Activated T-helper 17 cell treated with anti-CD3 and anti-CD28 coated beads, Interleukin-2, amount 50 U/mL, for 72 hours (primary cell): ENCODE results near the gene RPL37. TPM values are rescaled to one million over a fixed set of nuclear protein-coding genes. Genes with fewer than 3 reads are reported as not detected.

ENCODE experiments used
- ATAC-seq: fragments of 150-1000 bp; cut with Tn5 transposase; replicated peaks from 2 replicates; pipeline ENCODE4 v1.10.0; 2021; ENCODE audit warnings: mild to moderate bottlenecking, moderate library complexity
- H3K27ac Mint-ChIP-seq: one replicate; pipeline ENCODE4 v1.8.0; 2022; ENCODE audit warnings: mixed read lengths
- H3K27me3 Mint-ChIP-seq: one replicate; pipeline ENCODE4 v1.8.0; 2022; ENCODE audit warnings: mixed read lengths
- H3K36me3 Mint-ChIP-seq: one replicate; pipeline ENCODE4 v1.8.0; 2022; ENCODE audit warnings: low read depth, mild to moderate bottlenecking, mixed read lengths
- H3K4me1 Mint-ChIP-seq: one replicate; pipeline ENCODE4 v1.8.0; 2022; ENCODE audit warnings: mixed read lengths
- H3K4me3 Mint-ChIP-seq: one replicate; pipeline ENCODE4 v1.8.0; 2022; ENCODE audit warnings: mild to moderate bottlenecking, mixed read lengths
- H3K9me3 Mint-ChIP-seq: one replicate; pipeline ENCODE4 v1.8.0; 2022; ENCODE audit warnings: mixed read lengths
- total RNA-seq, 2 donors: library from RNA; stranded (reverse); gene quantifications; one replicate each; pipeline ENCODE4 v1.2.3, GENCODE V29; 2022

The RPL37 gene
- total RNA-seq, 2 donors from 2014 or later: 1,599 to 2,067 TPM

DNA sequence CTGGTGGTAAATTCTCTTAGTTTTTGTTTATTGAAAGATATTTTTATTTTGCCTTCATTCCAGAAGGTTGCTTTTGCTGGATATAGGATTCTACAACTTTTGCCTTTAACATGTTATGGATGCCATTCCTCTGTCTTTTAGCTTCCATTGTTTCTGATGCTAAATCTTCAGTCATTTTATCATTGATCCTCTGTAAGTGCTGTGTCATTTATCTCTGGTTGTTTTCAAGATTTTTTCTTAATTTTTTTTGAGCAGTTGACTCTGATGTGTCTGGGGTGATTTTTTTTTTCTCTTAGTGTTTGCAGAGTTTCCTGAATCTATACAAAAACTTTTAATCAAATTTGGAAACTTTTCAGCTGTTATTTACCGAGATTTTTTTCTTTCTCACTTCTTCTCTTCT, 12.5 kb upstream of the RPL37 start:
- H3K9me3 Mint-ChIP-seq: no peaks in the 10 kb centered on the region
- ATAC-seq: no peak
- no peaks in the 10 kb centered on the region for H3K36me3 Mint-ChIP-seq
- peaks cover 6% of the 10 kb centered on the region for H3K4me1 Mint-ChIP-seq
- H3K27ac Mint-ChIP-seq: no peak overlapping the region
- H3K4me3 Mint-ChIP-seq: no peak overlapping the region
- peaks cover 3% of the 10 kb centered on the region for H3K27me3 Mint-ChIP-seq

- ATAC-seq: no peak
- Mint-ChIP-seq H3K36me3 (no peaks in the 10 kb centered on the region), H3K4me3 (no peak overlapping the region), H3K9me3 (no peaks in the 10 kb centered on the region), H3K27ac (no peak overlapping the region), H3K4me1 (peaks cover 8% of the 10 kb centered on the region), H3K27me3 (peaks cover 3% of the 10 kb centered on the region)
Measured at GRCh38 chr5:40846371-40846770, 11.3 kb upstream of the RPL37 start.

GRCh38 chr5:40844565-40844964, 9.5 kb upstream of the RPL37 start:
- H3K9me3 Mint-ChIP-seq: no peaks in the 10 kb centered on the region
- no peak overlapping the region for H3K4me3 Mint-ChIP-seq
- peaks cover 11% of the 10 kb centered on the region for H3K4me1 Mint-ChIP-seq
- no peak for ATAC-seq
- H3K27me3 Mint-ChIP-seq: peaks cover 3% of the 10 kb centered on the region
- no peaks in the 10 kb centered on the region for H3K36me3 Mint-ChIP-seq
- H3K27ac Mint-ChIP-seq: no peak overlapping the region

DNA sequence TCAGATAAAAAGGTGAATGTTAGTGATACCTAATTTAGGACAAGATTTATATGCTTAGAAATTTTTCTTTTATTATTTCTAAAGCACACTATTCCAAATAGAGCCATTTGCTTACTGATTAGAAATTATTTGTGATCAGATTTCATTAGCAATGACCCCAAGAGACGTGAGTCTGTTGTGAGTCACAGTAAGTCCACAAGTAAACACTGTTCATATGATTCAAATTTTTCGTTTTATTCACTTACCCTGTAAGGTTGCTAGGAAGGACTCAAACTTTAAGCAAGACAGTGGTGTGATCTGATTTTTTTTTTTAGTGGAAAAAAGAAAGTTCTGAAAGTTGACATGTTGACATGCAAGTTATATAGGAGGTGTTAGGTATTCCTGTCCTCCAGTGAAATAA, 7.3 kb upstream of the RPL37 start:
- Mint-ChIP-seq H3K4me3 (peak overlapping the region; percentile 87), H3K4me1 (peaks cover 11% of the 10 kb centered on the region), H3K27ac (no peak overlapping the region), H3K27me3 (peaks cover 3% of the 10 kb centered on the region), H3K36me3 (no peaks in the 10 kb centered on the region), H3K9me3 (no peaks in the 10 kb centered on the region)
- ATAC-seq: peak; percentile 49

- Mint-ChIP-seq H3K36me3 (no peaks in the 10 kb centered on the region), H3K27ac (peak within 1 kb of the TSS; percentile 94), H3K4me1 (peaks cover 16% of the 10 kb centered on the region), H3K9me3 (no peaks in the 10 kb centered on the region), H3K27me3 (peaks cover 3% of the 10 kb centered on the region), H3K4me3 (peak within 1 kb of the TSS; percentile 87)
- ATAC-seq: peak; percentile 45
Measured at GRCh38 chr5:40841068-40841805, 6.2 kb upstream of the RPL37 start, which contains the start of gene CARD6. Gene CARD6 (plus strand): TSS chr5:40841367. CDS start chr5:40841383, 16 bp downstream.

- Mint-ChIP-seq H3K27me3 (peaks cover under 1% of the 10 kb centered on the region), H3K4me1 (peaks cover 10% of the 10 kb centered on the region), H3K4me3 (peak overlapping the region; percentile 33), H3K27ac (no peak overlapping the region), H3K36me3 (peaks cover 24% of the 10 kb centered on the region), H3K9me3 (no peaks in the 10 kb centered on the region)
- no peak for ATAC-seq
Measured at GRCh38 chr5:40838086-40838485, 3.1 kb upstream of the RPL37 start.

GRCh38 chr5:40834391-40834848, 602 bp downstream of the RPL37 start:
- peak overlapping the region; percentile 96 for H3K27ac Mint-ChIP-seq

DNA sequence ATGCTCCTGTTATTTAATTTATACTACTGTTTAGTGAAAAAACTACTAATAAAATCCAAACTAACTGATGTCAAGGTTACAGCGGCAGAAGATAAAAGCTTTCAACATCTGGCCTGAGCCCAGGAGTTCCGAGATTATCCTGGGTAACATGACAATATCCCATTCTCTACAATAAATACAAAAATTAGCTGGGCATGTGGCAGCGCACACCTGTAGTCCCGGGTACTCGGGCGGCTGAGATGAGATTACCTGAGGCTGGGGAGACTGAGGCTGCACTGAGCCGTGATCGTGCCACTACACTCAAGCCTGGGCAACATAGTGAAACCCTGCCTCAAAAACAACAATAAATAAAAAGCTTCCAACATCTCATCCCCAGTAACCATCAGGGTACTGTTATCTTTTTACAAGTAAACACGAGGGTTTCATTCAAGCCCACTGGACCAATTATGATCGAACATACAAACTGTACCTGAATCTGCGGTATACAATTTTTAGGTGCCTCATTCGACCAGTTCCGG, 1.3 kb downstream of the RPL37 start:
- Mint-ChIP-seq H3K27ac (peak overlapping the region; percentile 96), H3K36me3 (peaks cover 67% of the 10 kb centered on the region), H3K4me3 (peak overlapping the region; percentile 97), H3K27me3 (no peaks in the 10 kb centered on the region), H3K9me3 (no peaks in the 10 kb centered on the region), H3K4me1 (peaks cover 29% of the 10 kb centered on the region)
- no peak for ATAC-seq

More at GRCh38 chr5:40834391-40834848, 602 bp downstream of the RPL37 start:
- peak overlapping the region; percentile 97 for H3K4me3 Mint-ChIP-seq
- H3K36me3 Mint-ChIP-seq: peaks cover 61% of the 10 kb centered on the region
- H3K9me3 Mint-ChIP-seq: no peaks in the 10 kb centered on the region
- H3K27me3 Mint-ChIP-seq: no peaks in the 10 kb centered on the region
- ATAC-seq: peak; percentile 0
- H3K4me1 Mint-ChIP-seq: peaks cover 23% of the 10 kb centered on the region

GRCh38 chr5:40832345-40832744, 2.7 kb downstream of the RPL37 start:
- ATAC-seq: no peak
- peak overlapping the region; percentile 97 for H3K4me3 Mint-ChIP-seq
- H3K27me3 Mint-ChIP-seq: no peaks in the 10 kb centered on the region
- H3K4me1 Mint-ChIP-seq: peaks cover 41% of the 10 kb centered on the region
- no peaks in the 10 kb centered on the region for H3K9me3 Mint-ChIP-seq
- H3K27ac Mint-ChIP-seq: peak overlapping the region; percentile 96
- H3K36me3 Mint-ChIP-seq: peaks cover 81% of the 10 kb centered on the region

DNA sequence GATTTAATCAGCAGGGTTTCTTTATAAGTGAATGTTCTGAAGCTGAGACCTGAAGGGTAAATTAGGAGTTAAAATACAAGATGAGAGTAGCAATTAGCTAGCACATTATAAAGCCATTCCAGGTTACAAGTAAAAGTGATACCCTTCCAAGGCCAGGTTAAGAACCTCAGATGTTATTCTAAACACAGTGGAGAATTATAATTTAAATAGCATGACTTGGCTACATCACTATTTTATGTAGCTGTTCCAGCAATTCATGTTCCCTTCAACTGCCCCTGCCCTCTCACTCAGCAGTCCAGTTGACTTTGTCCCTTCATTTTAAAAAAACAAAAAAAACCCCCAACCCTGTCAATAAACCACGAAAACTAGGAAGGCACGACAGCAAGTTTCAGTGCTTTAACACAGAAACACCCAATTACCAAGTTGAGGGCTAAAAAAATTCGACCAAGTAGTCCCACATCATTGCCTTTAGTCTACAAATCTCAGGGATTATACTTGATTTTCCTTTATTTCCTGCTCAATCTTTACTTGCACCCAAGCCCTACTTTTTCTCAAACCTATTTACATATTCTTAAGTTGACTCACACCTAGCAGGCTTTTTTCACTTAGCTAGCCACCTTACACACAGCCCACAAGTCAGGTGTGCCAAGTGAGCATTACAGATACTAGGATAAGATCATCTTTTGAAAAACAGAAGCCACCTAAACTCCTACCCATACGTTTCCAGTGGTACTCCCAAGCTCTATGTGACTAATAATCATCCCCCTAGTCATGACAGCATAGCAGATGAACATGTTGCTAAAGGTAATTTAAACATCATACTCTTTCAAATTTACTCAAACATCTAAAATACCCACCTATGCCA, 3.4 kb downstream of the RPL37 start:
- peak; percentile 85 for ATAC-seq
- H3K36me3 Mint-ChIP-seq: peaks cover 89% of the 10 kb centered on the region

DNA sequence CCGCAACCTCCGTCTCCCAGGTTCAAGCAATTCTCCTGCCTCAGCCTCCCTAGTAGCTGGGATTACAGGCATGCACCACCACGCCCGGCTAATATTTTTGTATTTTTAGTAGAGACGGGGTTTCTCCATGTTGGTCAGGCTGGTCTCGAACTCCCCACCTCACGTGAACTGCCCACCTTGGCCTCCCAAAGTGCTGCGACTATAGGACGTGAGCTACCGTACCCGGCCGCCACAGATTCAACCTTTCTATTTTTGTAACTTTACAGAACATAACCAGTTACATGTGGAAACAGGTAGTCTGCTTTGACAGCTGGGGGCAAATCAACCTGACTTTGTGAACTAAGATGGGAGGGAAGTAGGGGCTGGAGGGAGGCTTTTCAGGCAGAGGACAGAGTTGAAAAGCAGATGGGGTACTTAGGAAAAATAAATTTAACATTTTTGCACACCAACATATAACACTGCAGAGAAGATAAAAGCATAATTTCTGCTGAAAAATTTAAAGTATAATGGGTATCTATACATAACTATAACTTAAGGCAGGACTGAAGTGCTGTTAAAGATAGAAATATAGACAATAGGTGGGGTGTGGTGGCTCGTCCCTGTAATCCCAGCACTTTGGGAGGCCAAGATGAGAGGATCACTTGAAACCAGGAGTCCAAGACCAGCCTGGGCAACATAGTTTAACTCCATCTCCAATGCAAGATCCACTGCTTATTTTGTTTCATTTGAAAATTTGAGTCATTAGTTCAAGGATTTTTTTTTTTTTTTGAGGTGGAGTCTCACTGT, 5.1 kb downstream of the RPL37 start:
- Mint-ChIP-seq H3K4me3 (peak overlapping the region; percentile 97), H3K4me1 (peaks cover 37% of the 10 kb centered on the region), H3K27me3 (no peaks in the 10 kb centered on the region), H3K9me3 (no peaks in the 10 kb centered on the region), H3K36me3 (peaks cover 98% of the 10 kb centered on the region), H3K27ac (peak overlapping the region; percentile 45)
- ATAC-seq: no peak

More for the DNA sequence above, 3.4 kb downstream of the RPL37 start:
- H3K27me3 Mint-ChIP-seq: no peaks in the 10 kb centered on the region
- peaks cover 37% of the 10 kb centered on the region for H3K4me1 Mint-ChIP-seq
- H3K27ac Mint-ChIP-seq: peak overlapping the region; percentile 96
- no peaks in the 10 kb centered on the region for H3K9me3 Mint-ChIP-seq
- peak overlapping the region; percentile 97 for H3K4me3 Mint-ChIP-seq

DNA sequence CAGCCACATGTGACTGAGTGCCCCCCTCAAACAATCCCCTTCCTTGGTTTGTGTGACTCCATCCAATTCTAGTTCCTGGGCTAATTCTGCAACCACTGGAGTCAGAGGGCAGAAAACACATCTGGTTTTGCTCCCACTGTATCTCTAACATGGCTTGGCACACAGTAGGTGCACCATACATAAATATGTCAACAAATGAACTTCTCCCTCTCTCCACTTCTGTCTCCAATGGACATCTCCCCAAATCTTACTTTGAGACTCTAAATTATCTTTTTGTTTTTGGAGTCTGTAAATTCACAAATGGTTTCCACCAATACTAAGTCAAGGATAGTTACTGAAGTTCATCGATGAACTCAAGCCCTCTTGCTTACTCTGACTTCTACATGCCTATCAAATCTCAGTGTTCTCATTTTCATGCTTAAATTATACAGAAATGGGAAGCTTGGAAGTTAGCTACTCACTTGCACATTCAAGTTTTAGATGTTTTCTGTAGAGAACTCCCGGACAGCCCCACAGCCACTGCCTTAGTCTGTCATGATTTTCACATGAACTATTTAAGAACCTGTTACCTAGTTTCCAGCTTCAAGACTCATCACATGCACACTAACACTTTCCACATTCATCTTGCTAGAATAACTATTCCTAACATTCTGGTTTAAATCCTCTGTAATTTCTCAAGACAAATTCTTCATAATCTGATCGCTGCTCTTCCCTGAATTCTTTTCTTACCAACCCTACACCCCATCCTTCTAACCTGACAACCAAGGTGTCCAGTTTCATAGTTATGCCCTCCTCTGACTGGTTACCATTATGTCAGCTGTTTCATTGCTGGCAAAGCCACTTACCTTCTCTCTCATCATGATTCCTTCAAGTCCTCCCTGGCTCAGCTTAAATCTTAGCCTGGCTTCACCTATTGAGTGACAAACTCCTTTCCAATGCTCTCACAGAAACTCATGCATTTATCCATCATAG, 6.0 kb downstream of the RPL37 start:
- Mint-ChIP-seq H3K4me3 (peak overlapping the region; percentile 13), H3K36me3 (peaks cover 88% of the 10 kb centered on the region), H3K4me1 (peaks cover 37% of the 10 kb centered on the region), H3K27me3 (no peaks in the 10 kb centered on the region), H3K9me3 (no peaks in the 10 kb centered on the region), H3K27ac (peak overlapping the region; percentile 45)
- no peak for ATAC-seq

DNA sequence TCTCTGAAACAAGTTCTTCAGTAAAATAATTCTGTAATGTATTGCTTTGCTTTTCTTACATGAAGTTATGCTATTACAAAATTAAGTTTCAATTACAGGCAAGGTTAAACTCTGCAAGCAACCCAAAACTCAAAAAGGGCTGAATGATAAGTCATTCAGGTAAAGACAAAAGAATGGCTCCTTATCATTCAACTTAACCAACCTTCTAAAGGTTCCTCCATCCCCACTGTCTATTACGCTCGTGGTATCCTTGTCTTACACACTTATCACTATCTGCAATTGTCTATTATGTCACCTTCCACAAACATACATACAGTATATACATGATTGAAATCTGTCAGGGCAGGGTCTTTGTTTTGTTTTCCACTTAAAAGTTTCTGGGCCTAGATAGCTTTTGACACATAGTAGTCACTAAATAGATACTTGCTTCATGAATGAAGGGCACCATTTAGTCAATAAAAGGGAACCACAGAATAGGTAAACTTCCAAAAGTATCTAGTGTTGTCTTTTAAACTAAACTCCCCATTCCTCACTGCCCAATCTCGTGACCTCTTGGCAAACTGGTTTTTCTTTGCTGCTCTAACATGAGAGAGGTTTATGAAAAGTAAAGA, 6.9 kb downstream of the RPL37 start:
- Mint-ChIP-seq H3K4me3 (peak overlapping the region; percentile 13), H3K27me3 (no peaks in the 10 kb centered on the region), H3K36me3 (peaks cover 80% of the 10 kb centered on the region), H3K27ac (peak overlapping the region; percentile 45), H3K9me3 (no peaks in the 10 kb centered on the region), H3K4me1 (peaks cover 37% of the 10 kb centered on the region)
- ATAC-seq: no peak
